ENCODE results near the gene MDFIC.

Gene MDFIC

DNA sequence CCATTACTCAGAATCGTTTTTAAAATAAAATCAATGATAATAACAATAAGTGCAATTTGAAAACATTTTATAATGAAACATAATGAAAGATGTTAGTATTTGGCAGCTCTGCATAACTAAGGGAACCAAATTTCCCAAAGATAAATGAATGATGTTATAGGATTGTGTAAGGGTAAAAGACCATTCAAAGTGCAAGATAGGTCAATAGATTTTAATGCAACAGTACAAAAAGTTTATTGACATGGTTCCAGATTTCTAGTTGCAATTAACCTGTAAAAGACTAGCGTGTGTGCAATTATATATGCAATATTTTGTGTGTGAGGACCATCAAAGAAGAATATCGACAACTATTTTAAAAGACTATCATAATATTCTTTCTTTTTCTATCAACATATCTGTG, 122.3 kb downstream of the MDFIC start:
- H3K27ac ChIP-seq (ENCODE audit: low read depth, low read length) = no peak overlapping the region

DNA sequence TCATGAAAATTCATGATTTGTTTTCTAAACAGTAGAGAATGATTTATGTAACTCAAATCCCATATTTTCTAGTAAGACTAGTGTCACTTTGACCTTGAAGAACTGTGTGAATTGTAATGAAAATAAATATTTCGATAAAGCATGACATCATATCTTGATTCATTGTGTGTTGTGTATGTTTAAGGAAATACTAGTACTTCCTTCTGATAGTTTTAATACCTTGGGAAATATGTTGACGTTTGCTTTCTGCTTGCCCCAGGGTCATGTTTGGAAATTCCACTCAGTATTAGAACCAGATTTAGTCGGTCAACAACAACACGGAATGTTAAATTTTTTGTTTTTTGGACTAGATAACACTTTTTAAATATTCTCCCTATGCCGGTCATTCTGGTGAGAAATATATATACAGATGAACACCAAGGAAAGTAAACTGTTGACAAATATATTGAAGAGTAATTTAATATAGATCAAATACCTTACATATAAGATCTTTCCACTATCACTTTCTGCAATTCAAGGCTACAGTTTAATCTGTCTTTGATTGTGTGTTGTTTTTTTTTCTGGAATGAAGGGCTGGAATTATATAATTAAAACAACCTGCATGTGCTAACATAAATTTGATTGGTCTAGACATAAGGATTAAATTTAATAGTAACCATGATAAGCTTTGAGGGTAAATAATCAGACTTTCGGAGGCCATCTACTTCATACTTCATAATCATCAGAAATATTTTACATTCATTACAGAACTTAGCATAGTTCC, 126.2 kb downstream of the MDFIC start:
- WGBS (ENCODE audit: extremely low coverage, insufficient coverage, insufficient read length) = no CpG with 5 or more reads among the region's 6 CpGs
- H3K4ac ChIP-seq (ENCODE audit: low read depth, low read length) = no peak overlapping the region
- no peak overlapping the region for H3K18ac ChIP-seq (ENCODE audit: low read length)
- H3K27ac ChIP-seq (ENCODE audit: low read depth, low read length) = no peak overlapping the region
- H3K79me2 ChIP-seq (ENCODE audit: control insufficient read depth, insufficient read depth, low read length, poor library complexity) = no peaks in the 10 kb centered on the region
- no peak overlapping the region for H3K23ac ChIP-seq (ENCODE audit: low read length)
- H3K4me3 ChIP-seq (ENCODE audit: low read depth, low read length) = no peak overlapping the region
- H3K79me1 ChIP-seq (ENCODE audit: low read length) = no peaks in the 10 kb centered on the region
- no peaks in the 10 kb centered on the region for H3K27me3 ChIP-seq (ENCODE audit: insufficient read depth, low read length)
- H3K9ac ChIP-seq (ENCODE audit: low read length) = no peak overlapping the region
- no peak overlapping the region for H2BK5ac ChIP-seq (ENCODE audit: low read depth, low read length, poor library complexity)
- H4K8ac ChIP-seq (ENCODE audit: low read depth, low read length) = no peak overlapping the region
- H2AFZ ChIP-seq (ENCODE audit: insufficient read depth, low read length, poor library complexity) = no peak overlapping the region
- no peaks in the 10 kb centered on the region for H3K36me3 ChIP-seq (ENCODE audit: control insufficient read depth in 1 of 2, insufficient read depth in 2 of 2, low read length in 2 of 2)
- H3K4me1 ChIP-seq (ENCODE audit: control insufficient read depth in 1 of 2, insufficient read depth in 2 of 2, low read length in 2 of 2) = no peaks in the 10 kb centered on the region
- no peak overlapping the region for H2AK5ac ChIP-seq (ENCODE audit: low read length)
- no peak overlapping the region for H4K91ac ChIP-seq (ENCODE audit: low read depth, low read length)
- H2BK12ac ChIP-seq (ENCODE audit: low read length) = no peak overlapping the region
- DNase-seq = peak in 1 of 2 donors; percentile 41
- no peak overlapping the region for H2BK120ac ChIP-seq (ENCODE audit: insufficient read depth, low read length, poor library complexity)
- no peak overlapping the region for H3K14ac ChIP-seq (ENCODE audit: low read length)
- no peak overlapping the region for H3K4me2 ChIP-seq (ENCODE audit: low read length)
- H4K12ac ChIP-seq (ENCODE audit: low read depth, low read length) = no peak overlapping the region
- no peaks in the 10 kb centered on the region for H3K9me3 ChIP-seq (ENCODE audit: insufficient read depth, low read depth, low read length)

More for the DNA sequence above, 122.3 kb downstream of the MDFIC start:
- whole genome bisulfite sequencing (ENCODE audit: extremely low coverage, insufficient coverage, insufficient read length) = no CpG with 5 or more reads among the region's 3 CpGs
- H3K23ac ChIP-seq (ENCODE audit: low read length) = no peak overlapping the region
- H3K4me1 ChIP-seq (ENCODE audit: control insufficient read depth in 1 of 2, insufficient read depth in 2 of 2, low read length in 2 of 2) = no peaks in the 10 kb centered on the region
- H4K91ac ChIP-seq (ENCODE audit: low read depth, low read length) = no peak overlapping the region
- no peaks in the 10 kb centered on the region for H3K27me3 ChIP-seq (ENCODE audit: insufficient read depth, low read length)
- no peak overlapping the region for H2BK12ac ChIP-seq (ENCODE audit: low read length)
- no peaks in the 10 kb centered on the region for H3K9me3 ChIP-seq (ENCODE audit: insufficient read depth, low read depth, low read length)
- no peak overlapping the region for H3K4ac ChIP-seq (ENCODE audit: low read depth, low read length)
- no peaks in the 10 kb centered on the region for H3K79me1 ChIP-seq (ENCODE audit: low read length)
- no peak overlapping the region for H2BK120ac ChIP-seq (ENCODE audit: insufficient read depth, low read length, poor library complexity)
- H2AK5ac ChIP-seq (ENCODE audit: low read length) = no peak overlapping the region
- no peak overlapping the region for H3K18ac ChIP-seq (ENCODE audit: low read length)
- no peak overlapping the region for H3K9ac ChIP-seq (ENCODE audit: low read length)
- H3K79me2 ChIP-seq (ENCODE audit: control insufficient read depth, insufficient read depth, low read length, poor library complexity) = no peaks in the 10 kb centered on the region
- no peak overlapping the region for H3K14ac ChIP-seq (ENCODE audit: low read length)
- no peak overlapping the region for H3K4me3 ChIP-seq (ENCODE audit: low read depth, low read length)
- no peak overlapping the region for H2AFZ ChIP-seq (ENCODE audit: insufficient read depth, low read length, poor library complexity)
- DNase-seq = no peak
- H4K12ac ChIP-seq (ENCODE audit: low read depth, low read length) = no peak overlapping the region
- H3K4me2 ChIP-seq (ENCODE audit: low read length) = no peak overlapping the region
- no peak overlapping the region for H4K8ac ChIP-seq (ENCODE audit: low read depth, low read length)
- no peak overlapping the region for H2BK5ac ChIP-seq (ENCODE audit: low read depth, low read length, poor library complexity)
- no peaks in the 10 kb centered on the region for H3K36me3 ChIP-seq (ENCODE audit: control insufficient read depth in 1 of 2, insufficient read depth in 2 of 2, low read length in 2 of 2)

DNA sequence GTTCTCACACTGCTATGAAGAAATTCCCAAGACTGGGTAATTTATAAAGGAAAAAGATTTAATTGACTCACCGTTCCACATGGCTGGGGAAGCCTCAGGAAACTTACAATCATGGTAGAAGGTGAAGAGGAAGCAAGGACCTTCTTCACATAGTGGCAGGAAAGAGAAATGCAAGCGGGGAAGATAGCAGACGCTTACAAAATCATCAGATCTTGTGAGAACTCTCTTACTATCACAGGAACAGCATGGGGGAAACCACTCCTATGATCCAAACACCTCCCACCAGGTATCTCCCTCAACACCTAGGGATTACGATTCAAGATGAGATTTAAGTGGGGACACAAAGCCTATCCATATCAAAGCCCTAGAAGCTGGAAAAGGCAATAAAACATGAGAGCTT, 130.8 kb downstream of the MDFIC start:
- Histone ChIP-seq H4K8ac (ENCODE audit: low read depth, low read length) (no peak overlapping the region), H2BK5ac (ENCODE audit: low read depth, low read length, poor library complexity) (no peak overlapping the region), H2BK120ac (ENCODE audit: insufficient read depth, low read length, poor library complexity) (no peak overlapping the region), H3K23ac (ENCODE audit: low read length) (no peak overlapping the region), H3K27me3 (ENCODE audit: insufficient read depth, low read length) (no peaks in the 10 kb centered on the region), H3K14ac (ENCODE audit: low read length) (no peak overlapping the region), H2BK12ac (ENCODE audit: low read length) (no peak overlapping the region), H4K12ac (ENCODE audit: low read depth, low read length) (no peak overlapping the region), H3K9ac (ENCODE audit: low read length) (no peak overlapping the region), H3K36me3 (ENCODE audit: control insufficient read depth in 1 of 2, insufficient read depth in 2 of 2, low read length in 2 of 2) (no peaks in the 10 kb centered on the region), H3K4ac (ENCODE audit: low read depth, low read length) (no peak overlapping the region), H3K9me3 (ENCODE audit: insufficient read depth, low read depth, low read length) (no peaks in the 10 kb centered on the region), H2AK5ac (ENCODE audit: low read length) (no peak overlapping the region), H2AFZ (ENCODE audit: insufficient read depth, low read length, poor library complexity) (no peak overlapping the region), H3K27ac (ENCODE audit: low read depth, low read length) (no peak overlapping the region), H3K79me2 (ENCODE audit: control insufficient read depth, insufficient read depth, low read length, poor library complexity) (no peaks in the 10 kb centered on the region), H3K4me2 (ENCODE audit: low read length) (no peak overlapping the region), H3K79me1 (ENCODE audit: low read length) (no peaks in the 10 kb centered on the region), H3K4me1 (ENCODE audit: control insufficient read depth in 1 of 2, insufficient read depth in 2 of 2, low read length in 2 of 2) (no peaks in the 10 kb centered on the region), H3K18ac (ENCODE audit: low read length) (no peak overlapping the region), H3K4me3 (ENCODE audit: low read depth, low read length) (no peak overlapping the region), H4K91ac (ENCODE audit: low read depth, low read length) (no peak overlapping the region)
- DNase-seq = no peak
- WGBS (ENCODE audit: extremely low coverage, insufficient coverage, insufficient read length) = no CpG with 5 or more reads among the region's 4 CpGs

DNA sequence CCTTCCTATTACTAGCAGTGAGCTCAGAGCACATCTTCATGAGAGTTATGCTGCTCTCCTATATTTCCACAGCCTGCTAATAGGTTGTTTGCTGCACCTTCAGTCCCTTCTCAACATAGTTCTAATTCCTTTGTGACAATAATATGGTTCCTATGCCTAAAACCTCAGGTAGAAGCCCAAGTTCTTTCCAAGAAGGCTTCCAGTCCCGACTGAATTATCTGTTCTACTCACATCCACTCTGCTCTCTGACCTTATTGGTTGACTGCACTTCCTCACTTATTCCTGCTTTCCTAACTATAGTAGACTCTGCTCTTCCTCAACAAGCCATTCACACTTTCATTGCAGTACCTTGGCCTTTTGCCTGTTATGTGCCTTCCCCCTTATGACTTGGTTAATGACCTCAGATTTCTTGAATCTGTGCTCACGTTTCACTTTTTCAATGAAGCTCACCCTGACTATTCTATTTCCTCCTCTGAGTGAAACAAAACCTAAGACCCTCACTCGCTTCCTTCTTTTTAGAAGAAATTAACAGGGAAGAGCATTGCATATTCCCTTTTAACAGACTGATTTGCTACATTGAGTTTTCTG, 132.7 kb downstream of the MDFIC start:
- Histone ChIP-seq H2BK120ac (ENCODE audit: insufficient read depth, low read length, poor library complexity) (no peak overlapping the region), H2AK5ac (ENCODE audit: low read length) (no peak overlapping the region), H4K8ac (ENCODE audit: low read depth, low read length) (no peak overlapping the region), H3K4me3 (ENCODE audit: low read depth, low read length) (no peak overlapping the region), H3K79me1 (ENCODE audit: low read length) (no peaks in the 10 kb centered on the region), H3K36me3 (ENCODE audit: control insufficient read depth in 1 of 2, insufficient read depth in 2 of 2, low read length in 2 of 2) (no peaks in the 10 kb centered on the region), H4K91ac (ENCODE audit: low read depth, low read length) (no peak overlapping the region), H3K4ac (ENCODE audit: low read depth, low read length) (no peak overlapping the region), H2BK5ac (ENCODE audit: low read depth, low read length, poor library complexity) (no peak overlapping the region), H3K27ac (ENCODE audit: low read depth, low read length) (no peak overlapping the region), H3K14ac (ENCODE audit: low read length) (no peak overlapping the region), H2AFZ (ENCODE audit: insufficient read depth, low read length, poor library complexity) (no peak overlapping the region), H3K9ac (ENCODE audit: low read length) (no peak overlapping the region), H3K27me3 (ENCODE audit: insufficient read depth, low read length) (no peaks in the 10 kb centered on the region), H3K4me1 (ENCODE audit: control insufficient read depth in 1 of 2, insufficient read depth in 2 of 2, low read length in 2 of 2) (no peaks in the 10 kb centered on the region), H3K4me2 (ENCODE audit: low read length) (no peak overlapping the region), H4K12ac (ENCODE audit: low read depth, low read length) (no peak overlapping the region), H2BK12ac (ENCODE audit: low read length) (no peak overlapping the region), H3K79me2 (ENCODE audit: control insufficient read depth, insufficient read depth, low read length, poor library complexity) (no peaks in the 10 kb centered on the region), H3K23ac (ENCODE audit: low read length) (no peak overlapping the region), H3K9me3 (ENCODE audit: insufficient read depth, low read depth, low read length) (no peaks in the 10 kb centered on the region), H3K18ac (ENCODE audit: low read length) (no peak overlapping the region)
- WGBS (ENCODE audit: extremely low coverage, insufficient coverage, insufficient read length) = no CpG with 5 or more reads among the region's 3 CpGs
- DNase-seq = no peak

Data from trophoblast cell (in vitro differentiated cells and primary cell).